Effector memory CD4-positive, alpha-beta T cell (primary cell): ENCODE measurements around the gene NAV3.

ENCODE experiments used
- DNase-seq, 3 donors: peaks; one replicate each; pipeline ENCODE4 v3.0.0-alpha.2; 2020
- H3K27ac ChIP-seq: 2 replicates; pipeline ENCODE4 v1.7.0; 2013; ENCODE audit warnings: mild to moderate bottlenecking, low read length, moderate library complexity; ENCODE audit not compliant: insufficient read depth, poor library complexity, severe bottlenecking
- H3K27me3 ChIP-seq: replicated peaks from 2 replicates; pipeline ENCODE4 v1.7.0; 2013; ENCODE audit warnings: mild to moderate bottlenecking, low read length; ENCODE audit not compliant: insufficient read depth, control insufficient read depth, poor library complexity, severe bottlenecking
- H3K36me3 ChIP-seq: 2 replicates; pipeline ENCODE4 v1.7.0; 2013; ENCODE audit warnings: mild to moderate bottlenecking, low read length, moderate library complexity; ENCODE audit not compliant: control insufficient read depth, insufficient read depth
- H3K4me1 ChIP-seq: 2 replicates; pipeline ENCODE4 v1.7.0; 2013; ENCODE audit warnings: low read length, mild to moderate bottlenecking; ENCODE audit not compliant: control insufficient read depth, insufficient read depth, poor library complexity, severe bottlenecking
- H3K4me3 ChIP-seq: 2 replicates; pipeline ENCODE4 v1.7.0; 2013; ENCODE audit warnings: low read length, low read depth, mild to moderate bottlenecking; ENCODE audit not compliant: insufficient read depth, poor library complexity, severe bottlenecking
- H3K9me3 ChIP-seq: 2 replicates; pipeline ENCODE4 v1.7.0; 2013; ENCODE audit warnings: mild to moderate bottlenecking, low read length, moderate library complexity; ENCODE audit not compliant: control insufficient read depth

NAV3 gene

DNA sequence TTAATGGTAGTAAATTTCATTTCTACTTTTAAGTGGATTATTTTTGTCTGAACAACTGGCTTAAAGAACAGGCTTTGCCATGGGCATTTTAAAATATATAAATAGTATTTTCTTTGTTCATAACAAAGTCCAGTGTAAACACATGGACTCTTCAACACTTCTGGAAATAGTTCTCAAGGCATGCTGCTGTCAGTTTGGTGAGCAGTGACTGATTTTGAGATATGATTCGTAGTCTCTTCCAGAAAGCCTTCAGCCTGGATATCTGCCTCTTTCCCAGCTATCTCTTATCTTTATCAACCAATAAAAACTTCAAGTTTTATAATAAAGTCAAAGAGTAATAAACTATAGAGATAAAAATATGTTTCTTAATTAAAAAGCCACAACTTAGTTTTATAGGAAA is 110.7 kb downstream of the NAV3 start:
- no peak overlapping the region for H3K4me3 ChIP-seq
- no peaks in the 10 kb centered on the region for H3K9me3 ChIP-seq
- no peaks in the 10 kb centered on the region for H3K27me3 ChIP-seq
- DNase-seq: no peak
- H3K27ac ChIP-seq: no peak overlapping the region
- H3K36me3 ChIP-seq: no peaks in the 10 kb centered on the region
- no peaks in the 10 kb centered on the region for H3K4me1 ChIP-seq

DNA sequence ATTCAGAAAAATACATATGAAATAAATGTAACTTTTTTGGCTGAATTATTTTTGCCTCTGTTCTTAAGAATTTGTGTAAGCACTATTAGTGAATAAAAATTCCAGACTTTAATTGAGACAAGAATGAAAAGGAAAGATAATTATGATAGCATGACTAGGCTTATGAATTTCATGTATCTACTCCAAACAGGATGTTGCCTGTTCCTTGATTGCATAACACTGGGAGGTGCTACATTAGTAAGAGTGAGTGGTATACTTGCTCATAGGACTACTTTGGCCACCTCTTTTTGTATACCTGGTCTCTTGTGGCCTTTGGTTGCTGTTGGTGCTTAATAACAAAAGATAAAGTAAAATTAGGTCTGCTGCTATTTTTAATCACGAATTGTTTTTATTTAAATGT is 112.8 kb downstream of the NAV3 start:
- H3K27ac ChIP-seq: no peak overlapping the region
- H3K4me3 ChIP-seq: no peak overlapping the region
- no peak for DNase-seq
- H3K4me1 ChIP-seq: no peaks in the 10 kb centered on the region
- H3K36me3 ChIP-seq: no peaks in the 10 kb centered on the region
- no peaks in the 10 kb centered on the region for H3K9me3 ChIP-seq
- H3K27me3 ChIP-seq: no peaks in the 10 kb centered on the region

DNA sequence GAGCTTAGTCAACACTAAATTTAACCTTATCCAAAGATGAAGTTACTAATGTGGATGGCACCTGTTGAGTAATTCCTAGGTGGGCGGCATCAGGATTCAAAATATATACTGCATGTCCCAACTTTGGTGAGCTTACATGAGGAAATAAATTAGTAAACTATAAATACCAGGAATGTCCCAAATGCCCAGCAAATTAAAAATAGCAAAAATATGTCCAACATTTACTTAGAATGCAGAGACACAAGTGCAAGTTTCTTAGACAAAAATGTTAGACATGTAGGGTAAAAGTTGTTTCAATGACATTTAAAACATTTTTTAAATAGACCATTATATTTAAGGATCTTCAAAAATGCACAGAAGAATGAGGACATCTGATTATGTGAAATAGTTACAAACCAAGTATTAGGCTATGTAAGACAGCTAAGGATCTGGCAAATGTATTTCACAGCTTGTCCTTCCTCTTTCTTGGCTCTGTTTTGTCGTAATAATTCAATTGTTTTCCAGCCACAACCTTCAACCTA is 115.9 kb downstream of the NAV3 start:
- Histone ChIP-seq H3K27me3 (no peaks in the 10 kb centered on the region), H3K36me3 (no peaks in the 10 kb centered on the region), H3K9me3 (no peaks in the 10 kb centered on the region), H3K27ac (no peak overlapping the region), H3K4me1 (no peaks in the 10 kb centered on the region), H3K4me3 (no peak overlapping the region)
- no peak for DNase-seq

DNA sequence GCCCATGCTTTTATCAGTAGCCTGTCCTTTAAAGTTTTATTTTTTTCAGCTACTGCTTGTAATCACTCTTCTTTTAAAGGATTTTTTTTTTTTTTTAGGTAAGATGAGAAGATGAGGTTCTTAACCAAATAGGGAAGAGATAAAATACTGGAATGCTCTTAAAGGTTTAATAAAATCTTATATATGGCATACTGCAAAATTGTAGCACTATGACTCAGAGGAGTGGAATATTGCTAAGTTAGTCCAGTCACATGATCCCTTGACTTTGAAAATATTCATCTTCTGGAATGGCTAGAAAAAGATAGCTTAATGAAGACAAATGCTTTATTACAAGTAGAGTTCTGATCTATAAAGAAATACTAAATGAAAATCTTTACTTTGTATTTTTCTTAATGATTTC is 116.6 kb downstream of the NAV3 start:
- no peaks in the 10 kb centered on the region for H3K27me3 ChIP-seq

DNA sequence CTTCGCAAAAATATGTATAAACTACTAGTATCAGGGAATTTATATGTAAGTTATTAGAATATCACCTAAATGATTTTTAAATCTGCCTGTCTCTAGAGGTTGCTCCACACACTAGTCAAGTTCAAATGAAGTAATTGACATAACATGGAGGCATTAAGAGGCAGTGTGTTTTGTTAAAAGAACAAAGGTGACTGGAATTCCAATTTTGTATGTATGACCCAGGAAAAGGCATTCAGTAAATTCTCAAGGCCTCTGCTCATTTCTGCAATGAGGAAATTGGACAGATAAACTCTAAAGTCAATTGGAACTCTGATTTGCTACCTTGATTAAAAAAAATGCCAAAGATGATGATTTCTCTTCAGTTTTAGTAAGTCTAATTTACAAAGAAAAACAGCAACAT is 117.1 kb downstream of the NAV3 start:
- no peaks in the 10 kb centered on the region for H3K36me3 ChIP-seq
- no peaks in the 10 kb centered on the region for H3K27me3 ChIP-seq
- no peak overlapping the region for H3K27ac ChIP-seq
- H3K4me1 ChIP-seq: no peaks in the 10 kb centered on the region
- no peaks in the 10 kb centered on the region for H3K9me3 ChIP-seq
- H3K4me3 ChIP-seq: no peak overlapping the region
- no peak for DNase-seq

More for the DNA sequence above, 116.6 kb downstream of the NAV3 start:
- Histone ChIP-seq H3K4me1 (no peaks in the 10 kb centered on the region), H3K27ac (no peak overlapping the region), H3K4me3 (no peak overlapping the region), H3K36me3 (no peaks in the 10 kb centered on the region), H3K9me3 (no peaks in the 10 kb centered on the region)
- no peak for DNase-seq

DNA sequence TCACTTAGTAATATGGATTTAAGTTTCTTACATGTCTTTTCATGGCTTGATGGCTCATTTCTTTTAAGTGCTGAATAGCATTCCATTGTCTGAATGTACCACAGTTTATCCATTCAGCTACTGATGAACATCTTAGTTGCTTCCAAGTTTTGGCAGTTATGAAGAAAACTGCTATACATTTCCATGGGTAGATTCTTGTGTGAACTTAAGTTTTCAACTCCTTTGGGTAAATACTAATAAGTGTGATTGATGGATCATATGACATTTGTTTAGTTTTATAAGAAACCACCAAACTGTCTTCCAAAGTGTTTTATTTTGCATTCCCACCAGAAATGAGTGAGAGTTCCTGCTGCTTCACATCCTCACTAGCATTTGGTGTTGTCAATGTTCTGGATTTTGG is 119.2 kb downstream of the NAV3 start:
- H3K27ac ChIP-seq: no peak overlapping the region
- no peak overlapping the region for H3K4me3 ChIP-seq
- H3K9me3 ChIP-seq: no peaks in the 10 kb centered on the region
- H3K4me1 ChIP-seq: no peaks in the 10 kb centered on the region
- H3K27me3 ChIP-seq: no peaks in the 10 kb centered on the region
- no peaks in the 10 kb centered on the region for H3K36me3 ChIP-seq
- DNase-seq: no peak

DNA sequence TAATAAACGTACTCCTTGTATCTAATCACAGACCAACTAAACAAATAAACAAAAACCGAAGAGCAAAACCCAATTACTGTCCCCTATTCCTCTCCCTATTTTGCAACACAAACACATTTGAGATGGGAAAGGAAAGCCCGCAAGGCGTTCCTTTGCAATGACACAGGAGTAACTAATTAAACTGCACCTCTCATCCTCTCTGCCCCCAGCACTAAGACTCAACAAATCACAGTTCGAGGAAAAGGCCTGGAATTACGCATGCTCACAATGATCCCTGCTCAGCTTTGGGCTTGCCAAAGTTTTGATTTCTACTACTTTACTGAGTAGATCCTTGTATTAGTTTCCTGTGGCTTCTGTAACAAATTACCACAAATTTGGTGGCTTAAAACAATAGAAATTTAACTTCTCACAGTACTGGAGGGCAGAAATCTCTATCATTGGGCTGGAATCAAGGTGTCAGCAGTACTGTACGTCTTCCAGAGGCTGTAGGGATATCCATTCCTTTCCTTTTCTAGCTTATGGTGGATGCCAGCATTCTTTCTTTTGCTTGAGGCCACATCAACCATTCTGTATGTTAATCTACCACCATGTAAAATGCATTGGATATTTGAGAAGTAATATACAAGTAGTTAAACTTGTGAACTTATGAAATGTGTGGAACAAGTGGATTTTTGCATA is 123.0 kb downstream of the NAV3 start:
- Histone ChIP-seq H3K36me3 (no peaks in the 10 kb centered on the region), H3K27ac (no peak overlapping the region), H3K4me1 (no peaks in the 10 kb centered on the region), H3K27me3 (no peaks in the 10 kb centered on the region), H3K9me3 (no peaks in the 10 kb centered on the region), H3K4me3 (no peak overlapping the region)
- DNase-seq: no peak

DNA sequence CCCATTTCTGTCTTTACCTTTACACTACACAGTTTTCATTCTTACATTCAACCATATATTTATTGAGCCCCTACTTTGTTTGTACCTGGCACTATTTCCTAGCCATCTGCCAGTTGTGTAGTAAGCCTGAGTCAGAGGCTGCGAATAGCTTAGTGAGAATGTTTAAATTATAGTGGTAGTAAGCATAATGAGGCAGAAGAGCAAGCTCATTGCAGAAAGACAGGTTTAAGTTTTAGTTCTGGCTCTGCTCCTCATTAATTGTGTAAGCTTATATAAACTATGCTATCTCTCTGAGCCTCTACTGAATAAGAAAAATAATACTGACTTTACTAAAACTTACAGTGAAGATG is 123.5 kb downstream of the NAV3 start:
- H3K4me3 ChIP-seq: no peak overlapping the region
- H3K27ac ChIP-seq: no peak overlapping the region
- H3K9me3 ChIP-seq: no peaks in the 10 kb centered on the region
- no peaks in the 10 kb centered on the region for H3K4me1 ChIP-seq
- DNase-seq: no peak
- H3K36me3 ChIP-seq: no peaks in the 10 kb centered on the region
- no peaks in the 10 kb centered on the region for H3K27me3 ChIP-seq

DNA sequence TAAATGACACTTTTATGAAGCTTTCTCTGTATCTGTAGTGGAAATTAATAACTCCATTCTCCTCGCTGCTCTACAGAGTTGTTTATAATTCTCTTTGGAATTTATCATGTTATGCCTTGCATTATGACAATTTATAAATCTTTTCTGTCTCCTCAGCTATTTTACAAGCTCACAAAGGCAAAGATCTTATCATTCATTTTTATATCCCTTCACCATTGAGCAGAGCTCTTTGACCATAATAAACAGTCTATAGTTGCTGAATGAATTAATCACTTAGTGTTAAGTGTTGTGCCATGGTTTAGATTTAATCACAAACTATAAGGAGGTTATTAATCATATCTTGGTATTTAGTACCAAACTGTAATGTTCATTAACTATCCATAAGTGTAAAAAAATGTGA is 126.4 kb downstream of the NAV3 start:
- no peak overlapping the region for H3K27ac ChIP-seq
- DNase-seq: no peak
- no peaks in the 10 kb centered on the region for H3K9me3 ChIP-seq
- no peaks in the 10 kb centered on the region for H3K27me3 ChIP-seq
- H3K4me3 ChIP-seq: no peak overlapping the region
- no peaks in the 10 kb centered on the region for H3K36me3 ChIP-seq
- no peaks in the 10 kb centered on the region for H3K4me1 ChIP-seq

DNA sequence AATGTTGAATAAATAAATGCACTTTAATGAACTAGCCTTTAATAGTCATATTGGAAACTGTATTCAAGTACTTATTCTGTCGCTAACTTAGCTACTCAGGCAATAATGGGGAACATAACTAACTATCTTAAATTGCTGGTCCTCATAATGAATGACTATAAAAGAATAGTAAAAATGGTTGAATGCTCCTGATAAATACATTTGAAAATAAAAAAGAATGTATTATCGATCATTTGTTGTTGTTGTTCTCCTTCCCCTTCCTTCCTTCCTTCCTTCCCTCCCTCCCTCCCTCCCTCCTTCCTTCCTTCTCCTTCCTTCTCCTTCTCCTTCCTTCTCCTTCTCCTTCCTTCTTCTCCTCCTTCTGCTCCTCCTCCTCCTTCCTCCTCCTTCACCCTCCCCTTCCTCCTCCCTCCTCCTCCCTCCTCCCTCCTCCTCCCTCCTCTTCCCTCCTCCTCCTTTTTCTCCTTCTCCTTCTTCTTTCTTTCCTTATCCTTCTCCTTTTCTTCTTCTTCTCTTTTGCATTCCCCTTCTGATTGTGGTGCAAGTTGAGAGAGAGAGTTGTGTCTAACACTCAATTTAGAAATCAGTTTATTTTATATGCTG is 133.0 kb downstream of the NAV3 start:
- DNase-seq: no peak
- H3K9me3 ChIP-seq: no peaks in the 10 kb centered on the region
- H3K27me3 ChIP-seq: no peaks in the 10 kb centered on the region
- no peak overlapping the region for H3K4me3 ChIP-seq
- no peak overlapping the region for H3K27ac ChIP-seq
- H3K4me1 ChIP-seq: no peaks in the 10 kb centered on the region
- H3K36me3 ChIP-seq: no peaks in the 10 kb centered on the region
